ENCODE results near the gene NEK6.

Gene NEK6

DNA sequence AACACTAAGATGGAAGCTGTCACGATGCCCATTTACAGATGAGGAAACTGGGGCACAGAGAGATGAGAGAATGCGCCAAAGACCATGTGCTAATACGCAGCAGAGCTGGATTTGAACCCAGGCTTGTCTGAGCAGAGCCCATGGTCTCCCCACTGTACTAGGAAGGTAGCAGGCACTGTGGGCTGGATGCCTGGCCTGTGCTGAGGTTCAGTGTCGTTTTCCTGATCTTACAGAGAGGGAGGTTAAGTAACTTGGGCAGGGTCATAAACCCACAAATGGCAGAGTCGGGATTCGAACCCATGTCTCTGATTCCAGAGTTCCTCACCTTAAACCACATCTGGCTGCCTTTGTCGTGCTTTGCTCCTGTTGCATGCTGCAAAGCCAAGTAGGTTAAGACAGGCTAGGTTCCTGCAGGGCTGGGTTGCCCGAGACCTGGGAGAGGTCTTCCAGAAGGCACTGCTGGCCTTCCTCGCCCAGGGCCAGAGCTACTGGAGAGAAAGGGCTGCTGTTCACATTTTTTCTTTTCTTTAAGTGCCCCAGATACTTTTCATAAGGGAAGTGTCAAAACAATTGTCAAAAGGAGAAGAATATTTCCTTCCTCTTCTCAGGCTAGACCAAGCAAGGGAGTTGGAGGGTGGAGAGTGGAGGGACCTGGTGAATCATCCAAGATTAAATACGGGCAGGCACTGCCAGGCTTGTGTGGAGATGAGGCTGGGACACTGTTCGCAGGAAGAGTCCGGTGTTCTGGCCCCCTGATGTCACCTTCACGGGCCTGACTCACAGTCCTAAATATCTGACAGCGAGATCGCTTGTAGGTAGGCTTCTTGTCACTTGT is 3.2 kb downstream of the NEK6 start:
- in situ Hi-C loops (cut with HindIII; ENCODE audit: low sequenced_read_pairs), result no loop called here

DNA sequence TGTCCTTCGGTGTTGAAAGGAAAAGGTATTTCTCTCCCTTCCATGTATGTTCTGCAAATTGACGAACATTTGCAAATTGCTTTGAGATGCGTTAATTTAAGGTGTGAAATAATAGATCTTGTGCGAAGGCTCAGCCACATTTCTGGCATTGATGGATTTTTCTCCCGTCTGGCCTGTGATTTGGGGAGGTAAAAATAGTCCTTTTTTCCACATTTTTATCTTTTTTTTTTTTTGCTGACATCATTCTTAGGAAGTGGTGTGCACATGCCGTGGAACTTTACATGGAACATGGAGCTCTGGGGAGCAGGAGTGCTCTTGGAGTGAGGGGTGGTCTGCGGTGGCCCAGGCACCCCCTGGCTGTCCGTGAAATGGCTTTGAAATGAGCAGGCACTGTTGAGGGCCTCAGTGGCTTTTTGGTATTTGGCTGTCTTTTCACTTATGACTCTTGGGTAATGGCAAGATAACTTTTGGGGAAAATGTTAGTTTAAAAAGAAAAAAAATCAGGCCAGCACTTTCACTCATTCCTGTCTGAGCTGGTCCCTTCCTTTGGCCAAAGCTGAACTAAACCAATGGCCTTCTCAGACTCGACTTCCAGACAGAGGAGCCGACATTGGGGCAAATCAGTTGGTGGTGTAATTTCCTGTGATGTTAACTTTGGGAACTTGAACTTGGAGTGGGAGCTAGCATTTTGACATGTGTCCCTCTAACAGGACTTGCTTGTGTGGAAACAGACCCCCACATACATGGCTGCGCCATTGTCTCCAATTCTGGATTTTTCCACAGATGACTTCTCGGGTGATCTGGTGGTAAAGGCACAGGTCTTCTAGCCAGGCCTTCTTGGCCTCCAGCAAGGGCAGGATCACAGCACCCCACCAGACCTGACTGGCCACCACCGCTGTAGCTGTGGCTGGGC is 4.2 kb downstream of the NEK6 start:
- in situ Hi-C loops (cut with HindIII; ENCODE audit: low sequenced_read_pairs), result no loop called here

- in situ Hi-C loops (cut with HindIII; ENCODE audit: low sequenced_read_pairs), result no loop called here
Measured at GRCh38 chr9:124262649-124262972, 4.9 kb downstream of the NEK6 start.

DNA sequence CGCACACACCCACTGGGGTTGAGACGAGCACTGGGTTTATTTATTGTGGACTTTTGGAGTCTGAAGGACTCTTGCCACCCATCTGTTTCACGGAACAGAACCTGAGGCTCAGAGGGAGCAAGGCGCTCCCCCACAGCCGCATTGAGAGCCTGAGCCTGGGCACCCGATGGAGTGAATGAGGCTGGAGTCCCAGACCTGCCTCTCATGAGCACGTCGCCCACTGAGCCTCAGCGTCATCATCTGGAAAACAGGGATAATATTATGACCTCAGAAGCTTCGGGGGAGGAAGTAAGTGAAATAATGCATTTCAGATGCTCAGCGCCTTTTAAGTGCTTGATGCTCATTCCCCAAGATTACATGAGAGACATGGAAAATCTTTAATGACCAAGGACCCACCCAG is 5.5 kb downstream of the NEK6 start:
- in situ Hi-C loops (cut with HindIII; ENCODE audit: low sequenced_read_pairs), result no loop called here

DNA sequence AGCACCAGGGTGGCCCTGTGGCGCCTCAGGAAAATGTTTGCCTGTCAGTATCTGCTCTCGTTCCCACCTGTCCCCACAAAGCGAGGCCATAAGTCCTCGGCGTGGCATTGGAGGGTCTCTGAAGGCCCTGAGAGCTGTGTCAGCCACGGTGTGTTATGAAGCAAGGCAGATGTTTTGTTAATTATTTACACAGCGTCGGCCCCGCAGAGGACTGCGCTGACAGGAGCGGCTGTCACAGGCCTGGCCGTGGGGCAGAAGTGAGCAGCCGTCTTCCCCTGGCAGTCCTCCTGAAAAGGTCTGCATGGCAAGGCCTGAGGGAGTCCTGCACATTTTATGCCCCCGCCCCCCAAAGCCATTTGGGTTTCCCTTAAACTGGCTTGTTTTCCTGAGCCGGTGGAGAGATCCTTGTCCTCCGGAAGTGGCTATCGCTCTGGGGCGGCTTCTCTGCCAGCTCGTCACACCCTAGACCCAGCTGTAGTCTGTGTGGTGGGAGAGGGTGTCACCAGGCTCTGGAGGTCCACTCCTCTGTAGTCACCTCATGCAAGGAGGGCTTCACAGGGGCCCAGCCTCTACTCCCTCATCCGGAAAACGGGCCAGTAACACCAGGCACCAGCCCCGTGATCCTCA is 6.2 kb downstream of the NEK6 start:
- in situ Hi-C loops (cut with HindIII; ENCODE audit: low sequenced_read_pairs), result no loop called here

DNA sequence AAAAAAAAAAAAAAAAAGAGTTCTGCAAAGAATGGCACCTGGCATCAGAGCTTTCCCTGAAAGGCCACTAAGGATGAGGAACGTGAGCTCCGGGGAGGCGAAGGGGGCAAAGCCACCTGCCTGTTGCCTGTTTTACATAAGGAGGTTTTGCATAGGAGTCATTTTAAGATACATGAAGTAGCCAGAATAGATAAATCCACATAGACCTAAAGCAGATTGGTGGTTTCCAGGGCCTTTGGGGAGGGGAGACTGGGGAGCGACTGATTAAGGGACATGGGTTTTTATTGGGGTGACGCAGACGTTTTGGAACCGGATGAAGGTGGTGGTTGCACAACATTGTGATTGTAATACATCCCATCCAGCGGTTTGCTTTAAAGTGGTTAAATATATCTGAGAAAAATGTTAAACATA is 7.1 kb downstream of the NEK6 start:
- in situ Hi-C loops (cut with HindIII; ENCODE audit: low sequenced_read_pairs), result no loop called here

GRCh38 chr9:124265551-124265950 is 7.8 kb downstream of the NEK6 start:
- in situ Hi-C loops (cut with HindIII; ENCODE audit: low sequenced_read_pairs), result no loop called here

DNA sequence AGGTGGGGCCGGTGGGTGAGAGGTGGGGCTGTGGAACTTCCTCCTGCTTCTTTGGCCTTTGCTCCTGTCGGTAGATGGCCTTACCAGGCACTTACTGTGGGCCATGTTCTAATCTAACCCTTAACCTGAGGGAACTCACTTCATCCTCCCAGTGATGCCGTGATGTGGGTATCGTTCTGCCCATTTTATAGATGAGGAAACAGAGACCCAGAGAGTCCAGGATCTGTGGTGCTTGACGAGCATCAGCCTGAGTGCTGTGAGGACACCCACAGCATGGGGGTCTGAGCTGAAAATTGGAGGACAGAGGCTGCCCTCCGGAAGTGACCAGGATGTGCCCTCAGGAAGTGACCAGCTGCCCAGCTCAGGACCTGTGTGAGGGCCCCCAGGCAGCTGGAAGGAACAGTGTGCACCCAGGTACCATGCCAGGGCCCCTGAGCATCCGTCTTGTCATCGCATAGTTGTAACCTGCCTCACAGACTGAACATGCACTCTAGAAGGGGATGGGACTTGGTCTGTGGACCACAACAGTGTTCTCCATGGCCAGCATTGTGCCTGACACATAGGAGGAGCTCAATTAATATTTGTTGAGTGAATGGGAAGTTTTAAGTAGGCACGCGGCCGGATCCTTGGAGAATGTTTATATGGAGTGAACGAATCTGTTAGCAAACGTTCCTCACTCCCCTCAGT is 8.5 kb downstream of the NEK6 start:
- in situ Hi-C loops (cut with HindIII; ENCODE audit: low sequenced_read_pairs), result no loop called here

DNA sequence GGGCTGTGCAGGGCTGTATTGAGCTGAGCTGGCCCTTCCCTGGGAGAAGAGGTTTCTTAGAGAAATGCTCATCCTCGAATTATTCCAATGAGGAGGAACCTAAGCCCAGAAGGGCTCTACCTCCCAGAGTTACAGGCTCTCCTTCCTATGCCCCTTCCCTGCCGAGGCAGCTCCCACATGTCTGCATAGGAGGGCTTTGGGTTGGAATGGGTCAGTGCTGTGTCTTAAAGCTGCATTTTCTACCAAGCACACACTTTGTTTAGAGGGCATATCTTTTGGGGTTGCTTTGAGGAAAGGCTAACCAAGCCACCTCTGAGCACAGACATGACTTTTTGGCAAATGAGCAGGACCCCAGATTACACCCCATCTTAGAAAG is 9.1 kb downstream of the NEK6 start:
- in situ Hi-C loops (cut with HindIII; ENCODE audit: low sequenced_read_pairs), result no loop called here

- in situ Hi-C loops (cut with HindIII; ENCODE audit: low sequenced_read_pairs), result no loop called here
Measured at GRCh38 chr9:124267271-124267807, 9.6 kb downstream of the NEK6 start.

GRCh38 chr9:124268248-124268647 is 10.5 kb downstream of the NEK6 start:
- in situ Hi-C loops (cut with HindIII; ENCODE audit: low sequenced_read_pairs), result no loop called here

DNA sequence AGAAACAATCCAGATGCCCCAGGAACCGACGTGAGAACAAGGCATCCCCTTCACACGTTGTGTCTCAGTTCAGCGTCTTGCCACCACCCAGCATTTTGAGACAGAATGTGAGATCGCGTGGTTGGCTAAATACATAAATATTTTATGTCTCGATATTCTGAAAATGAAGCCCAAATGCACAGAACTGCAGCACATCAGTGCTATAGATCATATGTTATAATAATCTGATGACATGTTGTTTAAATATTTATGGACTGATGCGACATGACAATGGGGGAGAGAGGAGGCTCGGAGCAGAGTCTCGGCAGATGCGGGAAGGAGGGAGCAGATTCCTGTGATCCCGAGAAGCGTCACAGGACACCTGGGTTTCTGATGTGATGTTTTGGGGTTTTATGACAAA is 10.9 kb downstream of the NEK6 start:
- in situ Hi-C loops (cut with HindIII; ENCODE audit: low sequenced_read_pairs), result no loop called here

GRCh38 chr9:124269556-124269955 is 11.8 kb downstream of the NEK6 start:
- in situ Hi-C loops (cut with HindIII; ENCODE audit: low sequenced_read_pairs), result no loop called here

- in situ Hi-C loops (cut with HindIII; ENCODE audit: low sequenced_read_pairs), result no loop called here
Measured at GRCh38 chr9:124270504-124271335, 13.0 kb downstream of the NEK6 start.

- in situ Hi-C loops (cut with HindIII; ENCODE audit: low sequenced_read_pairs), result no loop called here
Measured at GRCh38 chr9:124271660-124272059, 13.9 kb downstream of the NEK6 start.

DNA sequence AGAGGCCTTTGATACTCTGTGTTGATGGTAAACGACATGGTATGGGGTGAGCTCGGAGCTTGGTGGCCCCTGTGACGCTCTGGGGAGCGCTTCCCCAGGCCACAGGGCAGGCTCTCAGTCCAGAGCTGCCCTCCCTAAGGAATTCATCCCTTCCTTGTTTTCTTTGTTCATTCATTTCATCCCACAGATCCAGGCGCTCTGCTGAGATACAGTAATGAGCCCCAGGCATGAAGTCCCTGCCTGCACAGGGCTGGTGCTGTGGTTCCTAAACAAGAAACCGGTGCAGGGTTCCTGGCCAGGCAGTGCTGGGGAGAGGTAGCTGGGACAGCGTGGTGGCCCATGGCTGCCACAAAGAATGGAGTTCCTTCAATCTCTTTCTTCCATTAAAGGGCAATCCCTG is 14.4 kb downstream of the NEK6 start:
- in situ Hi-C loops (cut with HindIII; ENCODE audit: low sequenced_read_pairs), result no loop called here

GRCh38 chr9:124272979-124273378 is 15.2 kb downstream of the NEK6 start:
- in situ Hi-C loops (cut with HindIII; ENCODE audit: low sequenced_read_pairs), result no loop called here

DNA sequence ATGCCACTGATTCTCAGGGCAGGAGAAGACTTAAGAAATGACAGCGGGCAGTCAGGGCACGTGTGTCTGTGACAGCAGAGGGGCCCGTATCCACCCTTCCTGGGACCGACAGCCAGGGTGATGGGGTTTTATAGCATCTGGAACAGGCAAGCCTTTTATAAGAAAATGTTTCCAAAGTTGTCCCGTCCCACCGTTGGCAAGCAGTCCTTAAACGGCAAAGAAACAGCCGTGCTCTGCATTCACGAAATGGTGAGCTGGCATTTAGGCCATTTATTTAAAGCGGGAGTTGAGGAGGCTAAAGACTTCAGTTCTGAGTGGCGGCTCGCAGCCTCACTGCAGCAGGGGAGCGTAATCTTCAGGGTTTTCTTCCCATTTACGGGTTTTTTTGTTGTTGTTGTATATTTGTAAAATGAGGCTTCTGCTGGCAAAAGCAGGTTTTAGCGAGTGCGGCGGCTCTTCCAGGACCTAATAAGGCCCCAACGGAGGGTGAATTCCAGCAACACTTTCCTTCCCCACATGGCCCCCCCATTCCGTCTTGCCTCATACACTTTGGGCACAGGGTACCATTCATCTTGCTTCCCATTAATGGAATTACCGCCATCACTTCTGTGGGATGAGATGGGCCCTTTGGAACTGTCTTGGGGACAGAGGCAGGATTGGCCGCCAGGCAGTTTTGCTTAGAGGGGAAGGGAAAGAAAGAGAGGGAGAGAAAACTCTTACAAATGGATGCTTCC is 15.8 kb downstream of the NEK6 start:
- in situ Hi-C loops (cut with HindIII; ENCODE audit: low sequenced_read_pairs), result no loop called here

- in situ Hi-C loops (cut with HindIII; ENCODE audit: low sequenced_read_pairs), result no loop called here
Measured at GRCh38 chr9:124274226-124274625, 16.5 kb downstream of the NEK6 start.
